ENCODE results near the gene TLL1.

TLL1 gene

DNA sequence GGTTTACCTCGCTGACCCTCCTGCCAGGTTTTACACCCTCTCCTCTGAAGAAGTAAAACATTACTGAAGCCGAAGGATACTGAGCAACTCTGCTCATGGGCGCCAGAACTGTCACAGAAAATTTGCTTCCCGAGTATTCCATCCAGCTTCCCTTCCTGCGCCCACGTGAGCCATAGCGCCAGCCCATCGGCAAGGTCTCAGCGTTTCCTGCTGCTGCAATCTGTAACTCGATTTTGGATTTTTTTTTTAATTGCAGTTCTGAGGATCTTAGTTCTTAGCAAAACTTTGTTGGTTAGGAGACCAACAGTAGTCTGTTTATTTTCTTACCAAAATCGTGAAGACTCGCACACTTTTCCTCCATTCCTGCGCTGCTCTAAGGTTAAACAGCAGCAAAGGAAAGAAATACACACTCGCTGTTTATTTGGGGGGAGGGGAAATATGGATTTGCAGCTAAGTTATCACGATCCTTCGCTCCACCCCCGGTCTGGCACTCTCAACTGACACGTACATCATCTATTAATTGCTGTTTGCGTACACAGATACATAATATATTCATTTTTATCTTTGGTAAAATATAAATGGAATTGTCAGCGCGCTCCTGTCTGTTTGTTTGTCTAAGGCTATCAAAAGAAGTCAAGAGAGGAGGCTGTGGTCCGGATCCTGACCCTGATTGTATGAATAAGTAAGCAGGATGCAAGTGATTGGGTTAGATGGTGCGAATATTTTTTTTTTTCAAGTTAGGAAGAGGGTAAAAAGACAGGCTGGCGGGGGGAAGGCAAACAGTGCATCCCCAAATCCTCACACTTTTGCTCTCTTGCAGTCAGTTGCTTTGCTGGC is at the start of gene TLL1:
Gene TLL1 (plus strand): TSS at position 777 of the 837 bp plus-strand sequence. CDS start 668 bp downstream, outside the sequence.
- no peak for DNase-seq (ENCODE audit: low read depth in 2 of 2)

- no peak for DNase-seq (ENCODE audit: low read depth in 2 of 2)
Measured at GRCh38 chr4:165826166-165826565, 46.9 kb upstream of the TLL1 start.

GRCh38 chr4:165827018-165827417 is 46.0 kb upstream of the TLL1 start:
- DNase-seq (ENCODE audit: low read depth in 2 of 2), result no peak

- no peak for DNase-seq (ENCODE audit: low read depth in 2 of 2)
Measured at GRCh38 chr4:165828928-165829327, 44.1 kb upstream of the TLL1 start.

DNA sequence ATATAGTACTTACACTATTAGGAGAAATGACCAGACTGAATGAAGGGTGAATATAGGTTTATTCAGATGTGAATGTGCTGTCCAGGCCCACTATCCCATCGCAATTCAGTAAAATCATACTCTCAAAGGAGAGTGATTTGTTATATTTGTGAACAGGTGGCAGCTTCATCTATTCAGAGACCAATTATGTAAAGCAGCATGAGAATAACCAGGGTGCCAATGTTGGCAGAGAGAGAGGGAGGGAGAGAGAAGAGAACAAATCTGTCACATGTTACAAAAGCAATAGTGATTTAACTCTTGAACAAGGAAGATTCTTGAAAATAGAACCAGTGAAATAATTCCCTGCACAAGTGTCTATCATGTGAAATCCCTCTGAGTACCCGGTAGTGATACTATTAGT is 38.9 kb upstream of the TLL1 start:
- no peak for DNase-seq (ENCODE audit: low read depth in 2 of 2)

DNA sequence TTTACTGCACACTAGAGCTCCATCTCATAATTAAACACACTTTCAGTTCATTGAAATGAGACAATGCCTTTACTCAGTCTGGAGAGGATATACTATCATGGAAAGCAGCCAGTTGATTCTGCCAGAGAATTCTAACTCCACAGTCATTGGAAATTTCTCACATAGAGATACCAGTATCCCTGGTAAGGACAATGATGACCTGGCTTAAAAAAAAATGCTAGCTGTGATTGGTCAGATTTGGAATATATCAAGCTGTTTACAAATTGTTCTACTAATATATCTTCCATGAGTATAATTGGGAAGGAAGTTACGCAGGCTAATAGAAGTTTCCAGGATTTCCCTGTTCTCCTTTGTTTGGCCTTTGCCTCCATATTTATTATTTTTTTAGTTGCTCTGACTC is 34.5 kb upstream of the TLL1 start:
- no peak for DNase-seq (ENCODE audit: low read depth in 2 of 2)

GRCh38 chr4:165839615-165840333 is 33.3 kb upstream of the TLL1 start:
- DNase-seq (ENCODE audit: low read depth in 2 of 2), result no peak

DNA sequence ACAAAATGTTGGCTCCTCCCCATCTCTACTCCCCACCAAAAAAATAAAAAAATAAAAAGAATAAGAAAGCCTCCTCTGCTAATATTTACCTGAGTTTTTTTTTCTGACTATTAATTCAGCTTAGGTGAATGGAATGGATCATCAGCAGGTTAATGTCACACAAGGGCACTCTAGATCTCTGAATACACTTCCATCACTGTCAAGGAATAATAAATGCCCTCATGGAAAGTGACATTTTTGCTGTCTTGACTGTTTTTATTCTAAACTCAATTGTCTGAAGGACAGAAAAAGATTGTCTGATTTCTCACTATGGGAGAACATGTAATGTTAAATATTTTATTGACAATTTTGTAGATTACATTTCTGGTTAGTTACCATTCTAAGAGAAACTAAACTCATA is 30.4 kb upstream of the TLL1 start:
- no peak for DNase-seq (ENCODE audit: low read depth in 2 of 2)

DNA sequence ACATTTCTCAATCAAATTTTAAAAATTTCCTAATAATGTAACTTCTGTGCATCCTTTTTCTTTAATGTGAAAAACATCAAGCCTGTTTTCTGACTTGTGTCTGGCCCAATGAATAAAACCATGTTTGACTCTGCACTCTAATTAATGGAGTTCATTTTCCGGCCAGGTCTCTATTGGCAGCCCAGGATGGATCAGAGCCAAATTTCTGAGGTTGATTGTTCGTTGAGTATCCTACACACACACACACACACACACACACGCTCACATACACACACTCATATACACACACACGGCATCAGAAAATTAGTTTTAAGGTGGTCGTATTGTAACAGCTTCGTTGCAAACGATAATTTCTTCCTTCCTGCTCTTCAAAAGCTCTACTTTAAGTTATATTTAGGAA is 28.9 kb upstream of the TLL1 start:
- no peak for DNase-seq (ENCODE audit: low read depth in 2 of 2)

DNA sequence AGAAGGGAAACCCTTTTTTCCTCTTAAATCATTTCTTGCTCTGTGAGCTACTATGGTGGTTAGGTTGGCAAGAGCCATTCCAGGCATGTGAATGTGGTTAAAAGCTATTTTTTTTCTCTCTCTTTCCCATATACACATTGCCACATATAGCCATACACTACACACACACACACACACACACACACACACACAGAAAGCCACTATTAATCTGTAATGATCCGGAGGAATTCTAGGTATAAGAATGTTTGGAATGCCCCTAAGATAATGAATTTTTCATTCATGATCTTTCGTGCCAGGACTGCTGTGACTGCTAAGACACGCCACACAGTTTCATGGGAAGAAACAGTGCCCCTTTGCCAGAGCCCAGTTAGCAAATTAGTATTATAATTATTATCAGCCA is 21.8 kb upstream of the TLL1 start:
- DNase-seq (ENCODE audit: low read depth in 2 of 2), result no peak

- DNase-seq (ENCODE audit: low read depth in 2 of 2), result no peak
Measured at GRCh38 chr4:165855191-165855590, 17.8 kb upstream of the TLL1 start.

GRCh38 chr4:165861363-165861762 is 11.7 kb upstream of the TLL1 start:
- DNase-seq (ENCODE audit: low read depth in 2 of 2), result no peak

DNA sequence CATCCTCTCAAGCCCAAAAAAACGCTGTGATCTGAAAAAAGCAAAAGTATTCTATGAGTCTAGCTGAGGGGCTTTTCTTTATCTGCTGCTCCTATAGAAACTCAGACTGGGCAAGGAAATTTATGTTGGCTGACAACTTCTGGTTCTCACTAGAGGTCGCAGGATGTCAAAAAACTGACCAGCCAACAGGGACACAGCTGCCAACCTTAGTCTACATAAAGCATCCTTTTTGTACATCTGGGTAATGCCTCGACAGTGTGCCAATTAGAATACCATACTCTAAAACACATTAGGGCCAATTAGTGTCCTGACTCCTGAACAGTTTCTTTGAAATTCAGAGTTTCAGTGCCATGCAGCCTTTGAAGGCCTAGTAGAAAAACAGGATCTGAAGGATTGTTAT is 8.8 kb upstream of the TLL1 start:
- no peak for DNase-seq (ENCODE audit: low read depth in 2 of 2)

- DNase-seq (ENCODE audit: low read depth in 2 of 2), result no peak
Measured at GRCh38 chr4:165866019-165866650, 6.9 kb upstream of the TLL1 start.

DNA sequence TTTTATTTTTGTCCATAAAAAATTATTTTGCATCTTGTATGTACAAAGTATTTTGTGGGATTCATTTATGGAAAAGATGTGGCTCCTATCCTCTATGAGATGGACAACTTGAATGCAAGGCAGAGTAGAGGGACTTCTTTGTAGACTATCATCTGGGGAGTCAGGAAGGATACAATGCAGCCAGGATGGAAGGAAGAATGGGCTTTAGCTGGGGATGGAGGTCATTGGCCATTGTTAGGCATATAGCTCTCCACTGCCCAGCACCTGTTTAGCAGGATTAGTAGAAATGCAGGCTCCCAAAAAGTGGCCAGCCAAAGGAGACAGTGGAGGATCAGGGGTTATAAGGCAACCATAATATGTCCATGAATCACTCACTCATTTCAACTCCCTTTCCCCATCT is 5.1 kb upstream of the TLL1 start:
- no peak for DNase-seq (ENCODE audit: low read depth in 2 of 2)

GRCh38 chr4:165873298-165874071 is 448 bp downstream of the TLL1 start:
- no peak for DNase-seq (ENCODE audit: low read depth in 2 of 2)

DNA sequence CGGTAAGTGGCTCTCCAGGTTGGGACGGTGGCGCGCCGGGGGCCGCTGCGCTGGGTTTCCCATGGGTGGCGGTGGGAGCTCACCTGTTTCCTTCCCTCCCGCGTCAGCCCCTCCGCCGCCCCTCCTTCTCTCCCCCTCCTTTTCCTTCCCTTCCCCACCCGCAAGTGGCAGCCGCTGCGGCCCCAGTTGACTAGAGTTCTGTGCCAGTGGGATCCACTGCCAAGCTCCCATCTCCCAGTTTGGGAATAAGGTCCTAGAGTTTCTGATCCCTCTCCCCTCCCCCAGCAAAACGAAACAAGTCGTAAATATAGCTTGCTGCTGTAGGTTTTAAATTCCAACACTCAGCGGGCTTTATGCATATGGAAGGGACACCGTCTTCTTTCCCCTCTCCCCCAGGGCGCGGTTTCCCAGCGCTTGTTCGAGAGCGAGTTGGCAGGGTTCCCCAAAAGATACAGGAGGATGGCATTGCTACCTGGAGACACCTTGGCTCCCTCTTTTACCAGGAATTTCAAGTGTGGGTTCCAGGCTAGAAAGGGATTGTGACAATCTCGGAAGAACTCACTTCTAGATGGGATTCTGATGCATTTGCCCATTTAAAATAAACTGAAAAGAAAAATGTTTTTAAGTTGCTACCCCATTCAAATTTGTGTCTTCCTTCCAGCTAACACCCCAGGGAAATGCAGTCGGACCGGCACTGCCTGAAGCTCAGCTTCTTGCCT is 1.2 kb downstream of the TLL1 start:
- no peak for DNase-seq (ENCODE audit: low read depth in 2 of 2)

DNA sequence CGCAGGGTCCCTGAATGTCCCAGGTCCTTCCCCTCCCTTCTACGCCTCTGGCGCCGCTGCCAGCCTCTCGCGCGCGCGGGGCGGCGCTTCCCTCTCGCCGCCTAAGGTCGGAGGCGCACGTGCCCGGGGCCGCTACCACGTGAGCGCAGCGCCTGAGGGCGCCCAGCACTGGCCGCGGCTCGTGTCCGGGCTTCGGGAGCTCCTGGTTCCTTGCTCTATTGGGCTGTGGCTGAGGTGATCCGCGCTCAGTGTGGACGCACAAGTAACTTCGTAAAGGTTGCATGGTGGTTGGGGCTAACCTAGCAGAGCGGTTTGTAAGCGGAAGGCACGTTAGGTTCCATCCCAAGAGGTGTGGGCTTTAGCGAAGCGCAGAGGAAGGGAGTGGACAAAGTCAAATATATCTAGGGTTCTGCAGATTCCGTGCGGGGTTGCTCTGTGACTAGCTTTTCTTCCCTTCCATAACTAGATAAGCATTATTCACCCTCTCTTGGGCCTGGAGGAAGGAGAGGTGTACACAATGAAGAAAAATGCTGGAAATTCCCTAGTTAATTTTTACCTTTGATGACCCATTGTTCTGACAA is 1.8 kb downstream of the TLL1 start:
- DNase-seq (ENCODE audit: low read depth in 2 of 2), result no peak

- DNase-seq (ENCODE audit: low read depth in 2 of 2), result no peak
Measured at GRCh38 chr4:165875446-165875845, 2.4 kb downstream of the TLL1 start.

DNA sequence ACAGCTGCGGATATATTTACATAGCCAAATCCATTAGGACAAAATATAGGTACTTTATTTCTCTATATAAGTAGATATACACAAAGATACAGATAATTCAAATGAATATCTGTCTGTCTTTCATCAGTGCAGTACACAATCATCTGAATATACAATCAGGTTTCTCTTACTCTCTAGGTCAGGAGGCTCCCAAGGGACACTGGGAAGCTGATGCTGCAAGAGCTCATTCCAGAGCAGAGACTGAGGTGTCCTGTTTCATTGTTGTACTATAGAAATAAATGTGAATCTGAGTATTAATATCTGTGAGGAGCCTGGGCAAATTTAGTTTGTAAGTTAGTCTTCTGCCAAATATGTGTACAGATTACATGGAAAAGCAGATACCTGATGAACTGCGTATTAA is 4.2 kb downstream of the TLL1 start:
- DNase-seq (ENCODE audit: low read depth in 2 of 2), result no peak

- DNase-seq (ENCODE audit: low read depth in 2 of 2), result no peak
Measured at GRCh38 chr4:165879641-165880040, 6.6 kb downstream of the TLL1 start.

Data from activated CD8-positive, alpha-beta memory T cell treated with anti-CD3 and anti-CD28 coated beads for 4 hours (primary cell).